Fibroblast of the aortic adventitia (primary cell): ENCODE results near the gene NUP160. TPM values are rescaled to one million over a fixed set of nuclear protein-coding genes. Genes with fewer than 3 reads are reported as not detected.
"Not testable (repeated sequence)": the region's sequence is repeated elsewhere in the genome, so short reads cannot be mapped to it uniquely, and the experiment has no call there.

Experiments
- DNase-seq: peaks from one replicate; pipeline ENCODE4 v3.0.0-alpha.2; 2010; ENCODE audit warnings: low read depth
- H3K4me3 ChIP-seq: 2 replicates; pipeline ENCODE4 v1.5.1; 2011; ENCODE audit warnings: low read depth, mild to moderate bottlenecking, control low read depth, low read length, moderate library complexity
- CTCF ChIP-seq: IDR thresholded peaks from 2 replicates; pipeline ENCODE4 v1.5.1; 2011; ENCODE audit warnings: mild to moderate bottlenecking, low read length, control low read depth, inconsistent platforms; ENCODE audit not compliant: insufficient read depth
- total RNA-seq: library from RNA; depleted of rRNA; stranded (reverse); fragments of >200 nt; gene quantifications from 2 replicates; pipeline ENCODE4 v1.2.3, GENCODE V29; 2012; ENCODE audit warnings: low replicate concordance

The NUP160 gene
- total RNA-seq, 1 donor, result 41.5 TPM

- no peak for TF ChIP-seq CTCF
- peak overlapping the region; percentile 98 for H3K4me3 ChIP-seq
Observed at GRCh38 chr11:47848700-47849155, 578 bp upstream of the NUP160 start.

GRCh38 chr11:47847537-47847891 is 636 bp downstream of the NUP160 start:
- H3K4me3 ChIP-seq, result peak overlapping the region; percentile 98
- DNase-seq, result no peak
- no peak for TF ChIP-seq CTCF

More at GRCh38 chr11:47848700-47849155, 578 bp upstream of the NUP160 start:
- DNase-seq, result no peak

- peak overlapping the region; percentile 98 for H3K4me3 ChIP-seq
- TF ChIP-seq CTCF, result no peak
- no peak for DNase-seq
Observed at GRCh38 chr11:47846998-47847397, 1.2 kb downstream of the NUP160 start.

- H3K4me3 ChIP-seq, result no peak overlapping the region
- no peak for TF ChIP-seq CTCF
- peak; percentile 20 for DNase-seq
Observed at GRCh38 chr11:47843361-47844055, 4.6 kb downstream of the NUP160 start.

GRCh38 chr11:47842749-47843148 is 5.4 kb downstream of the NUP160 start:
- no peak for DNase-seq
- TF ChIP-seq CTCF, result no peak
- H3K4me3 ChIP-seq, result no peak overlapping the region

GRCh38 chr11:47837929-47838328 is 10.2 kb downstream of the NUP160 start:
- no peak for DNase-seq
- no peak for TF ChIP-seq CTCF
- H3K4me3 ChIP-seq, result no peak overlapping the region

- no peak for TF ChIP-seq CTCF
- DNase-seq, result no peak
Observed at GRCh38 chr11:47837292-47837691, 10.9 kb downstream of the NUP160 start.

GRCh38 chr11:47830013-47830412 is 18.1 kb downstream of the NUP160 start:
- H3K4me3 ChIP-seq, DNase-seq: not testable (repeated sequence)

More at GRCh38 chr11:47837292-47837691, 10.9 kb downstream of the NUP160 start:
- H3K4me3 ChIP-seq, result no peak overlapping the region
